ENCODE data around the gene OR52B6.

DNA sequence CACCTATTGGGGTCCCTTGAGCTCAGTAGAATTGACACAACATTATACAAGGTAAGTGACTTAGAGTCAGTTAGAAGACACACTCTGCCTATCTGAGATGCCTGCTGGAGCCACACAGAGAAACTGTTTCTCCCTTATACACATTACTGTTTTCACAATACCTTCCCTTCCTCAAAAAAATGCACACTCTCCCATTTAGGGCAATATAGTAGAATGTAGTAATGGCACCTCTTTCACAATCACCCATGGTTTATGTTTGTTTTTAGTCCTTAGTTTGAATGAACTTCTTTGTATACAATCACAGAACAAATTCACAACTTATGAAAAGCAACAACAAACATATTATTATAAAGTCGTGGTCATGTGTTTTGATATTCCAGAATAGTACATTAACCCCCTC, 46.6 kb upstream of the OR52B6 start:
- TF ChIP-seq, protein P1, sequence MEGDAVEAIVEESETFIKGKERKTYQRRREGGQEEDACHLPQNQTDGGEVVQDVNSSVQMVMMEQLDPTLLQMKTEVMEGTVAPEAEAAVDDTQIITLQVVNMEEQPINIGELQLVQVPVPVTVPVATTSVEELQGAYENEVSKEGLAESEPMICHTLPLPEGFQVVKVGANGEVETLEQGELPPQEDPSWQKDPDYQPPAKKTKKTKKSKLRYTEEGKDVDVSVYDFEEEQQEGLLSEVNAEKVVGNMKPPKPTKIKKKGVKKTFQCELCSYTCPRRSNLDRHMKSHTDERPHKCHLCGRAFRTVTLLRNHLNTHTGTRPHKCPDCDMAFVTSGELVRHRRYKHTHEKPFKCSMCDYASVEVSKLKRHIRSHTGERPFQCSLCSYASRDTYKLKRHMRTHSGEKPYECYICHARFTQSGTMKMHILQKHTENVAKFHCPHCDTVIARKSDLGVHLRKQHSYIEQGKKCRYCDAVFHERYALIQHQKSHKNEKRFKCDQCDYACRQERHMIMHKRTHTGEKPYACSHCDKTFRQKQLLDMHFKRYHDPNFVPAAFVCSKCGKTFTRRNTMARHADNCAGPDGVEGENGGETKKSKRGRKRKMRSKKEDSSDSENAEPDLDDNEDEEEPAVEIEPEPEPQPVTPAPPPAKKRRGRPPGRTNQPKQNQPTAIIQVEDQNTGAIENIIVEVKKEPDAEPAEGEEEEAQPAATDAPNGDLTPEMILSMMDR (IDR thresholded peaks at IDR 0.05) = no peak
- TF ChIP-seq EZH2 (IDR thresholded peaks at IDR 0.05; ENCODE audit: borderline replicate concordance, insufficient read depth, low read depth, low read length, poor library complexity, severe bottlenecking) = no peak
